HepG2 (cell line): Measurements from ENCODE around the gene ALCAM. TPM values are rescaled to one million over a fixed set of nuclear protein-coding genes. Genes with fewer than 3 reads are reported as not detected.

ENCODE experiments used
- NR2C2 ChIP-seq: sonication (generic); formaldehyde crosslinking; IDR thresholded peaks from 2 replicates; pipeline ENCODE4 v1.4.0; 2020; ENCODE audit warnings: missing genetic modification reagents, mild to moderate bottlenecking, moderate library complexity, borderline replicate concordance
- RBM22 ChIP-seq: fragments of 200-400 bp; formaldehyde crosslinking; optimal IDR thresholded peaks from 2 replicates; pipeline ENCODE3; 2017; ENCODE audit warnings: mild to moderate bottlenecking, low read length, moderate library complexity
- RFXANK ChIP-seq: IDR thresholded peaks from 2 replicates; pipeline ENCODE4 v1.6.1; 2016
- U2AF2 ChIP-seq: fragments of 200-400 bp; formaldehyde crosslinking; IDR thresholded peaks from 2 replicates; pipeline ENCODE4 v1.6.1; 2017; ENCODE audit warnings: low read depth, mild to moderate bottlenecking, low read length
- ZBTB10 ChIP-seq: sonication (generic); formaldehyde crosslinking; IDR thresholded peaks from 2 replicates; pipeline ENCODE4 v1.4.0; 2020; ENCODE audit warnings: missing genetic modification reagents, borderline replicate concordance
- ZNF101 ChIP-seq: sonication (generic); formaldehyde crosslinking; IDR thresholded peaks from 2 replicates; pipeline ENCODE4 v1.4.0; 2020; ENCODE audit warnings: mild to moderate bottlenecking, low read depth, missing genetic modification reagents, borderline replicate concordance
- ZNF468 ChIP-seq: sonication (generic); formaldehyde crosslinking; IDR thresholded peaks from 2 replicates; pipeline ENCODE4 v1.8.0; 2022; ENCODE audit warnings: mild to moderate bottlenecking, moderate library complexity, missing genetic modification reagents
- ZNF510 ChIP-seq: sonication (generic); formaldehyde crosslinking; IDR thresholded peaks from 2 replicates; pipeline ENCODE4 v1.4.0; 2020; ENCODE audit warnings: low read depth, mild to moderate bottlenecking, missing genetic modification reagents
- ZNF619 ChIP-seq: sonication (generic); formaldehyde crosslinking; IDR thresholded peaks from 2 replicates; pipeline ENCODE4 v1.4.0; 2020; ENCODE audit warnings: mild to moderate bottlenecking, missing genetic modification reagents
- ZSCAN22 ChIP-seq: sonication (generic); formaldehyde crosslinking; IDR thresholded peaks from 2 replicates; pipeline ENCODE4 v1.4.0; 2020; ENCODE audit warnings: mild to moderate bottlenecking, missing genetic modification reagents
- polyA plus RNA-seq, 8 experiments: library from polyadenylated mRNA; depleted of rRNA in 3 of 8; stranded (reverse) in 7 of 8; unstranded in 1 of 8; fragments of >200 nt; fragmentation: Illumina TruSeq in 4 of 8; extraction: Trizol in 4 of 8; gene quantifications; 2 replicates each; pipeline versions ENCODE4 v1.2.1 to v1.2.3, GENCODE V29; 2011 to 2016; ENCODE audit warnings: low read depth in 4 of 8, missing spikeins in 1 of 8, mixed read lengths in 1 of 8; ENCODE audit not compliant: insufficient read depth in 1 of 8
- total RNA-seq, 5 experiments: library from RNA; depleted of rRNA; stranded (reverse); fragments of >200 nt; fragmentation: Illumina TruSeq; extraction: Trizol; gene quantifications; 2 replicates each; pipeline ENCODE4 v1.2.3, GENCODE V29; 2016; ENCODE audit warnings: low read depth in 1 of 5
- TF ChIP-seq, protein P1 (sequence below): sonication (generic); formaldehyde crosslinking; IDR thresholded peaks from 2 replicates; pipeline ENCODE4 v1.8.0; 2022; ENCODE audit warnings: low read depth, missing genetic modification reagents
- TF ChIP-seq, protein P2 (sequence below): IDR thresholded peaks from 2 replicates; pipeline ENCODE4 v1.6.1; 2016; ENCODE audit warnings: low read depth, missing genetic modification reagents, missing compliant biosample characterization

ALCAM gene
- total and polyA plus RNA-seq, 2 of the 13 experiments (the other 11 are each of a cell fraction or from before 2014, with no cell fraction given), result 26.0 to 33.1 TPM

DNA sequence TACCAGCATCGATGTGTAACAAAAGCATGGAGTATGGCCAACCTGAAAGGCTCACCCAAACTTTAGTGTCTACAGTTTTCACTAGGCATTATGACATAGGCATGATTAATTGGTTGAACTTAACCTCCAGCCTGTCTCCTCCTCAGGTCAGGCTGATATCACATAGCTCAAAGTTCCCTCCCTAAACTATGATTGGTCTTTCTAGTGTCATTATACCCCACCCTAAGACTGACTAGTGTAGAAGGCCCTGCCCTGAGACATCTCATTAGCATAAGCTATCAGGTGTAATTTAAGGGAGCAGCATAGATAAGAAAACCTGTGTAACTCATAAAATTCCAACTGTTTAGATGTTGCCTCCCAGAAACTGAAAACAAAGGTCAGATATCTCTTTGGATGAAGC is 195.2 kb downstream of the ALCAM start (continued):
- TF ChIP-seq, protein P1, sequence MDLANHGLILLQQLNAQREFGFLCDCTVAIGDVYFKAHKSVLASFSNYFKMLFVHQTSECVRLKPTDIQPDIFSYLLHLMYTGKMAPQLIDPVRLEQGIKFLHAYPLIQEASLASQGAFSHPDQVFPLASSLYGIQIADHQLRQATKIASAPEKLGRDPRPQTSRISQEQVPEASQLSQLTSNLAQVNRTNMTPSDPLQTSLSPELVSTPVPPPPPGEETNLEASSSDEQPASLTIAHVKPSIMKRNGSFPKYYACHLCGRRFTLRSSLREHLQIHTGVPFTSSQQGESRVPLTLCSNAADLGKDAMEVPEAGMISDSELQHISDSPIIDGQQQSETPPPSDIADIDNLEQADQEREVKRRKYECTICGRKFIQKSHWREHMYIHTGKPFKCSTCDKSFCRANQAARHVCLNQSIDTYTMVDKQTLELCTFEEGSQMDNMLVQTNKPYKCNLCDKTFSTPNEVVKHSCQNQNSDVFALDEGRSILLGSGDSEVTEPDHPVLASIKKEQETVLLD (CRISPR knock-in tag), result no peak
- no peak for TF ChIP-seq ZNF468 (CRISPR knock-in tag)
- TF ChIP-seq ZNF101 (CRISPR knock-in tag), result no peak
- no peak for TF ChIP-seq ZSCAN22 (CRISPR knock-in tag)
- TF ChIP-seq, protein P2, sequence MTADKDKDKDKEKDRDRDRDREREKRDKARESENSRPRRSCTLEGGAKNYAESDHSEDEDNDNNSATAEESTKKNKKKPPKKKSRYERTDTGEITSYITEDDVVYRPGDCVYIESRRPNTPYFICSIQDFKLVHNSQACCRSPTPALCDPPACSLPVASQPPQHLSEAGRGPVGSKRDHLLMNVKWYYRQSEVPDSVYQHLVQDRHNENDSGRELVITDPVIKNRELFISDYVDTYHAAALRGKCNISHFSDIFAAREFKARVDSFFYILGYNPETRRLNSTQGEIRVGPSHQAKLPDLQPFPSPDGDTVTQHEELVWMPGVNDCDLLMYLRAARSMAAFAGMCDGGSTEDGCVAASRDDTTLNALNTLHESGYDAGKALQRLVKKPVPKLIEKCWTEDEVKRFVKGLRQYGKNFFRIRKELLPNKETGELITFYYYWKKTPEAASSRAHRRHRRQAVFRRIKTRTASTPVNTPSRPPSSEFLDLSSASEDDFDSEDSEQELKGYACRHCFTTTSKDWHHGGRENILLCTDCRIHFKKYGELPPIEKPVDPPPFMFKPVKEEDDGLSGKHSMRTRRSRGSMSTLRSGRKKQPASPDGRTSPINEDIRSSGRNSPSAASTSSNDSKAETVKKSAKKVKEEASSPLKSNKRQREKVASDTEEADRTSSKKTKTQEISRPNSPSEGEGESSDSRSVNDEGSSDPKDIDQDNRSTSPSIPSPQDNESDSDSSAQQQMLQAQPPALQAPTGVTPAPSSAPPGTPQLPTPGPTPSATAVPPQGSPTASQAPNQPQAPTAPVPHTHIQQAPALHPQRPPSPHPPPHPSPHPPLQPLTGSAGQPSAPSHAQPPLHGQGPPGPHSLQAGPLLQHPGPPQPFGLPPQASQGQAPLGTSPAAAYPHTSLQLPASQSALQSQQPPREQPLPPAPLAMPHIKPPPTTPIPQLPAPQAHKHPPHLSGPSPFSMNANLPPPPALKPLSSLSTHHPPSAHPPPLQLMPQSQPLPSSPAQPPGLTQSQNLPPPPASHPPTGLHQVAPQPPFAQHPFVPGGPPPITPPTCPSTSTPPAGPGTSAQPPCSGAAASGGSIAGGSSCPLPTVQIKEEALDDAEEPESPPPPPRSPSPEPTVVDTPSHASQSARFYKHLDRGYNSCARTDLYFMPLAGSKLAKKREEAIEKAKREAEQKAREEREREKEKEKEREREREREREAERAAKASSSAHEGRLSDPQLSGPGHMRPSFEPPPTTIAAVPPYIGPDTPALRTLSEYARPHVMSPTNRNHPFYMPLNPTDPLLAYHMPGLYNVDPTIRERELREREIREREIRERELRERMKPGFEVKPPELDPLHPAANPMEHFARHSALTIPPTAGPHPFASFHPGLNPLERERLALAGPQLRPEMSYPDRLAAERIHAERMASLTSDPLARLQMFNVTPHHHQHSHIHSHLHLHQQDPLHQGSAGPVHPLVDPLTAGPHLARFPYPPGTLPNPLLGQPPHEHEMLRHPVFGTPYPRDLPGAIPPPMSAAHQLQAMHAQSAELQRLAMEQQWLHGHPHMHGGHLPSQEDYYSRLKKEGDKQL (CRISPR knock-in tag), result no peak
- TF ChIP-seq ZBTB10 (CRISPR knock-in tag), result no peak
- no peak for TF ChIP-seq NR2C2 (CRISPR knock-in tag)
- no peak for TF ChIP-seq RBM22
- no peak for TF ChIP-seq U2AF2
- no peak for TF ChIP-seq RFXANK (CRISPR knock-in tag)
- TF ChIP-seq ZNF510 (CRISPR knock-in tag), result no peak
- no peak for TF ChIP-seq ZNF619 (CRISPR knock-in tag)
